Left colon (tissue), 2 donors: ENCODE measurements around the gene POP5. TPM values are rescaled to one million over a fixed set of nuclear protein-coding genes. Genes with fewer than 3 reads are reported as not detected.
"Not testable (repeated sequence)": the region's sequence is repeated elsewhere in the genome, so short reads cannot be mapped to it uniquely, and the experiment has no call there.

Experiments used
- ATAC-seq: fragments of 200-7000 bp; cut with Tn5 transposase; one replicate; pipeline ENCODE4 v1.9.1; 2020; ENCODE audit warnings: mild to moderate bottlenecking, moderate library complexity
- DNase-seq, 2 donors: peaks; one replicate each; pipeline ENCODE4 v3.0.0-alpha.2; 2020
- intact Hi-C, 2 donors: fragments of 100-400 bp; cut with DNase I in 1 of 2; cut with micrococcal nuclease in 1 of 2; formaldehyde crosslinking; loops; one replicate each; pipeline versions ENCODE4 v1.11.2 to v1.14.0; 2022; cut with DNase I, micrococcal nuclease
- long read RNA-seq: library from polyadenylated mRNA; unstranded; transcript quantifications from one replicate; pipeline ENCODE4 v2.0.0, GENCODE V29; 2021
- total RNA-seq, 2 donors: library from RNA; stranded (reverse); fragmentation: NEBNext Ultra II Directional; extraction: Animal tissue kit (Norgen Biotek cat#: 25700); gene quantifications; one replicate each; pipeline ENCODE4 v1.2.1, GENCODE V29; 2021
- donor health status: DM: no; HTN: no; CAD: no.
- donor health status: DM: yes; HTN: yes; CAD: no.

Gene POP5, protein sequence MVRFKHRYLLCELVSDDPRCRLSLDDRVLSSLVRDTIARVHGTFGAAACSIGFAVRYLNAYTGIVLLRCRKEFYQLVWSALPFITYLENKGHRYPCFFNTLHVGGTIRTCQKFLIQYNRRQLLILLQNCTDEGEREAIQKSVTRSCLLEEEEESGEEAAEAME
- 10 to 100 TPM; 28.5 to 34.5 TPM for total RNA-seq
- long read RNA-seq, transcript POP5-202 (5 exons, 801 nt), result major isoform, 9 of 20 reads
- long read RNA-seq, partial matches to known transcripts, result 0 of 20 reads
- long read RNA-seq, other reads (novel, unspliced or antisense), result 5 of 20 reads

DNA sequence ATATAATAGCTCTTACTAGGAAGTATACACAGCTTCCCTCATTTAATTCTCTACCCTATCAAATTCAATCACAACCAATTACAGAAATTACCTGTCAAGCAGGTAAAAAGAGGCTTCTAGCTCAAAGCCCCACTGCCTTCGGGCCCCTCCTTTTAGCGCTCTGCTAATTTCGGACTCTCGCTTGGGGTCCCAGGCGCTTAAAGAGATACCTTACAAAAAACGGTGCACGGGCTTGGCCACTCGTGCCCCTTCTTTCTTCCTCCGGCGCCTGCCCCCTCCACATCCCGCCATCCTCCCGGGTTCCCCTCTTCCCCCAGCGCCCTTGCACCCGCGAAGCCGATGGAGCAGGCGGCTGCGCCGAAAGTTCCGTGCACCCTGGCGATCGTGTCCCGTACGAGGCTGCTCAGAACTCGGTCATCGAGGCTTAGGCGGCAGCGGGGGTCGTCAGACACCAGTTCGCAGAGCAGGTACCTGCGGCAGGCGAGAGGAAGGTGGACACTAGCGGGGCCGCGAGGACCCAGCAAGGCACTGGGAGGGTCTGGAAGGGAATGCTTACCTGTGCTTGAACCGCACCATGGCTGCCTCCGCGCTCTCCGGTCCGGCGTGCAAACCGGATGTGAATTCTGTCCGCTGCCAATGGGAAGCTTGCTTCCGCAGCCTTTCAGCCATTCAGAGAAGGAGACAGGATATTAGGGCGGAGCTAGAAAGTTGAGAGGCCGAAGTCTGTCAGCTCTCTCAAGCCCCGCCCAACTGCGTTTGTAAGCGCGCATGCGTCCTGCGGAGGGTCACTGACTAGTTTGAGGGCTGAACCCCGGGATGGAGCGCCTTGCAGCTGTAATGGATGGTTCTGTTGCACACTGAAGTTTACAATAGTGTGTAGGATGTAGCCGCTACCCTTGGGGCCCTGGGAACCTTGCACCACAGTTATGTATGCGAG, at the start of gene POP5:
TSS of gene POP5 (minus strand) at position 616 of the 937 bp plus-strand sequence. CDS start at position 576, 40 bp downstream.
- intact Hi-C loops, result loop anchor here in 1 of 2 donors (10.0 kb wide), 2 partner anchors 64 to 394 kb away; partner anchors contain the start of genes CABP1 and HNF1A
- DNase-seq (peak; percentile 97 to 98), ATAC-seq (peak; percentile 83)

DNA sequence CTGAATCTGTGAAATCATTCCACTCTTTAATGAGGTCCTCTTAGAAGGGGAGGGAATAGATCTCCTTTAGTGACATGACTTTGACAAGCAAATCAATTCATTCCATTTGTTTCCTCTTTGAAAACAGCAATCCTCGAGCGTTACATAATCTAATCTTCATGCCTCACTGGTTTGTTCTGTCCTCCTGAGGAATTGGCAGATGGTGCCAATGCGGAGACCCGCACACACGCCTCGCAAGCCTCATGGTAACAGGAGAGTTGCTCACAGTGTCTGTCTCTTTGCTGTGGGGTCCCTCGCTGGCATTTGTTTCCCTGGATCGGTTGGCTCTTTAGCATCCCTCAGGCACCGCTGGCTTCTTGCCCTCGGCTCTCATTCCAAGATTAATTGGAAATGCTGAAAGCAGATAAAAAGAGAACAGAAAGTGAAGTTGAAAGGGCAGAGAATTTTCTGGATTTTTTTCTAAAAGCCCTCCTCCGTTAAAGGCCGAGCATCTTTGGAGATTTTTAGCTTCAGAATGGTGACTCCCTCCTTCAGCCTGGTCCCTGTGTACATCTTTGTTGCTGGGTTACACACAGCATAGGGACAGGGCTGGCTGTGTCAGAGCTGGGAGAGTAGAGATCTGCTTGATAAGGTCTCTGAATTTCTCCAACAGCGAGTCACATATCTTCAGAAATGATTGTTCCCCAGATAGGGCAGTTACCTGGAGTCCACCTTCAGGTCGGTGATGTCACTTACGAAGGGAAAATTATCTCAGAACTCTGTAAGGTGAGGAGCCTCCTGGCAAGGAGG, 49.1 kb upstream of the POP5 start:
- intact Hi-C loops, result no loop called here
- ATAC-seq (no peak), DNase-seq (no peak)

DNA sequence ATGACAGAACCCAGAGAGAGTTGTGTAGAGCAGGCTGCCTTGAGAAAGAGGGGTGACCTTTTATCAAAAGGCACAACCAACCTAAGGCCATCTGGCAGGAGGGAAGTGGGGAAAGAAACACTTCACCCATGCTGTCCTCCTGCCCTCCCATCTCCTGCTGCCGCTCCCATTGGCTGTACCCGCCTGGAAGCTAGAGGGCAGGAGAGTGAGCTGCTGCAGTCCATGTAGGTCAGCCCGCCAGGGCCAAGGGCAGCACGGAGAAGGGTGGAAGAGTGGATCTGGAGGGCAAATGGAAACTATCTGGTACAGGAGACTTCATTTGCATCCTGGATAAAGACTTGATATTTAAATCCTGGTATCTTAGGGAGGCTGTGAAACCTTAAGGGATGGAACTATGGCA, 47.7 kb upstream of the POP5 start:
- intact Hi-C loops, result no loop called here
- ATAC-seq, result peak; percentile 97
- no peak for DNase-seq

DNA sequence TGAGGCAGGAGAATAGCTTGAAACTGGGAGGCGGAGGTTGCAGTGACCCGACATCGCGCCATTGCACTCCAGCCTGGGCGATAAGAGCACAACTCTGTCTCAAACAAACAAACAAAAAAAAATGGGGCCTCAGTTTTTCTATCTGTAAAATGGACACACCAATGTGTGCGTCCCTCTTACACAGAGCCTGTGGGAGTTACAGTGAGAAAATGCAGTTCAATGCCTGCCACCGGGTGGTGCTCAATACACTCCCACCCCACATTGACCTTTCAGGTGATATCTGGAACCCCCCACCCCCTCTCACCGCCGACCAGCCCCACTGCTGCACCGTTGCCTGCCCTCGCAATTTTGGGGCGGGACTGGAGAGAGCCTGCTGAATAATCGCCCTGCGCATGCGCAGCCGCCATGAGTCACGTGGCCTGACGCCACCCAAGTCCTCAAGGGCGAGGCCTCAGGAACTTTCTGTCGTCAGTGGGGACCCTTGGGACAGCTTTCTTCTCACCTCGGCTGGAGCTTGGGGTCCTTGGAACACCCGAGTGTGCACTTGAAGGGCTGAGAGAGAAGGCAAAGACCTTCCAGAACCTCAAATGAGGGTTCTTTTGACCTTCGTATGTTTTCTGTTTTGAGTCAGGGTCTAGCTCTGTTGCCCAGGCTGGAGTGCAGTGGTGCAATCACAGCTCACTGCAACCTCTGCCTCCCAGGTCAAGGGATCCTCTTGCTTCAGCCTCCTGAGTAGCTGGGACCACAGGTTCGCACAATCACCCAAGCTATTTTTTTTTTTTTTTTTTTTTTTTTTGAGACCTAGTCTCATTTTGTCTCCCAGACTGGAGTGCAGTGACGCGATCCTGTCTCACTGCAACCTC, 44.6 kb upstream of the POP5 start:
- intact Hi-C loops, result no loop called here
- ATAC-seq (no peak), DNase-seq (no peak)

DNA sequence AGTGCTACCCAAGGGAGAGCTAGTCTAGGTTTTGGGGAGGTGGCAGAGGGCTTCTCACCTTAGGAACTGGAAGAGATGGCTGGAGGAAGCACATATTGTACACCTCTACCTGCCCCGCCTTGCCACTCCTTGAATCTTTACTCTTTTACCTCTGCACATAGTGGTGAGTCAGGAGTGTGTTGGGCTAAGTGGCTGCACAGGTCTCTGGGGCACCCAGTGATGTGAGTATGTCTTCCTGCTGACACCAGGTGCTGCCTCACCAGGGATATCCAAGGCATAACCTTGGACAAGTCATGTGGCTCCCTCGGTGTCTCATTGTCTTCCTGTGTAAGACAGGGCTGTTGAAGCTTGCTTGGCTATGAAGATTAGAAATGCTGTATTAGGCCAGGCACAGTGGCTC, 39.4 kb upstream of the POP5 start:
- DNase-seq (peak; percentile 47 to 78), ATAC-seq (peak; percentile 99)
- intact Hi-C loops, result no loop called here

DNA sequence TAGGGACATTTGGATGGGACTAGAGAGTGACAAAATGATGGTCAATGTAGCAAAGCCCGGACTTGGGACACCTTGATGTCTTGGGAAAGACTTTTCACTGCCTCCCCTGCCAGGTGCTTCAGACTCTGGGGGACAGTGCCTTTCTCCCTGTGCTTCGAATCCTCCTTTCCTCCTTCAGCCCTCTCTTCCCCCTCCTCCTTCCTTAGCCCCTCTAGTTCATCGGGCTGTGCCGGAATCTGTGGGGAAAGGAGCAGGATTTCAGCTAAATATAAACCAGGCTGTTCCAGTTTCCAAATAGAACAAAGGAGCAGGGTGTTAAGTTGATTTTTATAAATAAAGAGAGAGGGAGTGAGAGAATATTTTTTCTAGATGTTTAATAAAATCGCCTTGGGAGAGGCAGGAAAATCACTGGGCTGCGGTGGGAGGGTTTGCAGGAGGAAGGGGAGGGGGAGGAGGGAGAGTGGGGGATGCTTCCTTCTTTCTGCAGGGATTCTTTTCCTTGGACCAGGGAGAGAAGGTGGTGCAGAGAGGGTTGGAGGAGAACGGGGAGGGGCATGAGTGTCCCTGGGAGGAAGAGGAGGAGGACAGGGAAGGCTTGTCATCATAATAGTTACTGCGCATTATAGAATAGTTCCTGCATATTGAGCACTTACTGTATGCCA, 37.9 kb upstream of the POP5 start:
- DNase-seq (no peak), ATAC-seq (no peak)
- intact Hi-C loops, result no loop called here

DNA sequence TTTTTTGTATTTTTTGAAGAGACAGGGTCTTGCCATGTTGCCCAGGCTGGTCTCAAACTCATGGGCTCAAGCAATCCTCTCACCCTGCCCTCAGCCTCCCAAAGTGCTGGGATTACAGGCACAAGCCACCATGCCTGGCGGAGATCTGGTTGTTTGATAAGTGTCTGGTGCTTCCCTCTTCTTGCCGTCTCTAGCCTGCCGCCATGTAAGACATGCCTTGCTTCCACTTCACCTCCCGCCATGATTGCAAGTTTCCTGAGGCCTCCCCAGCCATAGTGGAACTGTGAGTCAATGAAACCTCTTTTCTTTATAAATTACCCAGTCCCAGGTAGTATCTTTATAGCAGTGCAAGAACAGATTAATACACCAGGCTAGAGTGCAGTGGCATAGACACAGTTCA, 36.6 kb upstream of the POP5 start:
- DNase-seq, ATAC-seq, intact Hi-C loops: not testable (repeated sequence)

DNA sequence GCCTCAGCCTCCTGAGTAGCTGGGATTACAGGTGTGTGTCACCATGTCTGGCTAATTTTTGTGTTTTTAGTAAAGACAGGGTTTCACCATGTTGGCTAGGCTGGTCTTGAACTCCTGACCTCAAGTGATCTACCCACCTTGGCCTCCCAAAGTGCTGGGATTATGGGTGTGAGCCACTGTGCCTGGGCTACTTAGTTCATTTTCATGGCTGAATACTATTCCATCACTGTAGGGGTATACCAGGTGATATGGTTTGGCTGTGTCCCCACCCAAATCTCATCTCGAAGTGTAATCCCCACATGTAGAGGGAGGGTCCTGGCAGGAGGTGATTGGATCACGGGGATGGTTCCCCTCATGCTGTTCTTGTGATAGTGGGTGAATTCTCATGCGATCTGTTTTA, 36.0 kb upstream of the POP5 start:
- intact Hi-C loops, ATAC-seq, DNase-seq: not testable (repeated sequence)

DNA sequence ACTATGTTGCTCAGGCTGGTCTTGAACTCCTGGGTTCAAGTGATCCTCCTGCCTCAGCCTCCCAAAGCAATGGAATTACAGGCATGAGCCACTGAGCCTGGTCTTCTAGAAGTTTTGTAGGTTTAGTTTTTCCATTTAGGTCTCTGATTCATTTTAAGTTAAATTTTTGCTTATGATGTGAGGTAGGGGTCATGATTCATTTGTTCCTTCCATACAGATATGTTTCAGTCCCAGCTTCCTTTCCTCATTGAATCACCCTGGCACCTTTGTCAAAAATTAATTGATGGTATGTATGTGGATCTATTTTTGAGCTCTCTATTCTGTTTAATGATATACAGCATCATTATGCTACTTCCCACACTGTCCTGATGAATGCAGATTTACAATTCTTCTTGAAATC, 33.6 kb upstream of the POP5 start:
- no peak for ATAC-seq
- intact Hi-C loops, result no loop called here
- DNase-seq, result no peak

DNA sequence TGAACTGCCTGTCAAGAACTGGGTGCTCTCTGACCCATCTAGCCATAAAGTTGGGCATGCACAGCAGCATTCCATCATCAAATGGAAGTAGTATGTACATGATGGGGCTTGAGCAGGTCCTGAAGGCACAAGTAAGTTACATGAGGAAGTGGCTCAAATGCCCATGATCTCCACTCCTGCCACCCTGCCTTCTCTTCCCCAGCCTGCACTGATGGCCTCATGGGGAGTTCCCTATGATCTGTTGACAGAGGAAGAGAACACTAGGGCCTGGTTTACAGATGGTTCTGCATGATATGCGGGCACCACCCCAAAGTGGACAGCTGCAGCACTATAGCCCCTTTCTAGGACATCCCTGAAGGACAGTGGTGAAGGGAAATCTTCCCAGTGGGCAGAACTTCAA, 30.3 kb upstream of the POP5 start:
- ATAC-seq, DNase-seq, intact Hi-C loops: not testable (repeated sequence)

DNA sequence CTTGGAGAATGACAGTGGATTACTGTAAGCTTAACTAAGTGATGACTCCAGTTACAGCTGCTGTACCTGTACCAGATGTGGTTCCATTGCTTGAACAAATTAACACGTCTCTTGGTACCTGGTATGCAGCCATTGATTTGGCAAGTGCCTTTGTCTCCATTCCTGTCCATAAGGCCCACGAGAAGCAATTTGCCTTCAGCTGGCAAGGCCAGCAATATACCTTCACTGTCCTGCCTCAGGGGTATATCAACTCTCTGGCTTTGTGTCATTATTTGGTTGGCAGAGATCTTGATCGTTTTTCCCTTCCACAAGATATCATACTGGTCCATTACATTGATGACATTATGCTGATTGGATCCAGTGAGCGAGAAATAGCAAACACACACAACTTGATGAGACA, 29.4 kb upstream of the POP5 start:
- DNase-seq, result no peak
- ATAC-seq, result no peak
- intact Hi-C loops, result no loop called here

DNA sequence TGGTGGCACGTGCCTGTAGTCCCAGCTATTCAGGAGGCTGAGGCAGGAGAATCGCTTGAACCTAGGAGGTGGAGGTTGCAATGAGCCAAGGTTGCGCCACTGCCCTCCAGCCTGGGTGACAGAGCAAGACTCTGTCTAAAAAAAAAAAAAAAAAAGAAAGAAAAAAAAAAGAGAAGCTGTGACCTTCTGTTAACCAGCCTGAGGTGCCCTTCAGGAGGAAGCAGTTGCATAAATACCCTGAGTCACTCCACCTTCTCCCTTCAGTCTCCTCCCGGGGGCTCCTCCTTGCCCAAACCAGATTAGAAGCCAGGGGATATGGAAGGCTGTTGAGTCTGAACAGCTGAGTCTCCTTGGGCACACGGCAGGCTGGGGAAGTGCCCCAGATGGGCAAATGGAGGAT, 21.2 kb upstream of the POP5 start:
- peak; percentile 66 for ATAC-seq
- intact Hi-C loops, DNase-seq: not testable (repeated sequence)

DNA sequence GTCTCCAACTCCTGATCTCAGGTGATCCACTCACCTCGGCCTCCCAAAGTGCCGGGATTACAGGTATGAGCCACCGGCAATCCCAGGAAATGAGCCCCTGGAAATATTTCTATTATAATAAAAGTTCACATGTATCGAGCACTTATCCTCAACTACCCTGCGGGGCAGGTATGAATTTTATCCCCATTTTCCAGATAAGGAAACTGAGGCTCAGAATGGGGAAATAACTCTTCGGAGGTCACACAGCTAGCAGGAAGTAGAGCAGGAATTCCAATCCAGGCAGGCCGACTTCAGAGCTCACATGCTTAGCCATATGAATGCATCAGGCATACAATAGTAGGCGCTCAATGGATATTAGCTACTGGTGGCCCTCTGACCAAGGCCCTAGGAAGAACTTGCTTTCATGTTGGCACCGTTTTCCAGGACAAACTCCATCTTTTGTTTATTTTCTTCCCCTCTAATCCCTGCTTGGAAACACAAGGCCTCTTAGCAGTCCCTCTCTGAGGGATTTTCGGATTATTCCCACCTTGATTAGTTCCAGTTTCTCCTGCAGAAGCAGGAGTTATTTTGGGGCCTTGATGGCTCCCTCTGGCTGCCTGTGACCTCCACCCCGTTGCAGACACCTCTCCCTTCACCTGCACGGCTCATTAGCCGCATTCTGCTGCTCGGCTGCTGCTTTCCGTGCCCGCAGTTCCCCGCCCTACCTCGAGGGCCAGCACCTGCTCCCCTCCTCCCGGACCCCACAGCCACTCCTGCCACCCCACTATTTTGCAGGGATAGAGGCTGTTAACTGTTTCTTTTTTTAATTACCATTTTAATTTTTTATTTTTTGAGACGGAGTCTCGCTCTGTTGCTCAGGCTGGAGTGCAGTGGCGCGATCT, 18.7 kb upstream of the POP5 start:
- intact Hi-C loops, result no loop called here
- DNase-seq, result no peak
- ATAC-seq, result no peak

DNA sequence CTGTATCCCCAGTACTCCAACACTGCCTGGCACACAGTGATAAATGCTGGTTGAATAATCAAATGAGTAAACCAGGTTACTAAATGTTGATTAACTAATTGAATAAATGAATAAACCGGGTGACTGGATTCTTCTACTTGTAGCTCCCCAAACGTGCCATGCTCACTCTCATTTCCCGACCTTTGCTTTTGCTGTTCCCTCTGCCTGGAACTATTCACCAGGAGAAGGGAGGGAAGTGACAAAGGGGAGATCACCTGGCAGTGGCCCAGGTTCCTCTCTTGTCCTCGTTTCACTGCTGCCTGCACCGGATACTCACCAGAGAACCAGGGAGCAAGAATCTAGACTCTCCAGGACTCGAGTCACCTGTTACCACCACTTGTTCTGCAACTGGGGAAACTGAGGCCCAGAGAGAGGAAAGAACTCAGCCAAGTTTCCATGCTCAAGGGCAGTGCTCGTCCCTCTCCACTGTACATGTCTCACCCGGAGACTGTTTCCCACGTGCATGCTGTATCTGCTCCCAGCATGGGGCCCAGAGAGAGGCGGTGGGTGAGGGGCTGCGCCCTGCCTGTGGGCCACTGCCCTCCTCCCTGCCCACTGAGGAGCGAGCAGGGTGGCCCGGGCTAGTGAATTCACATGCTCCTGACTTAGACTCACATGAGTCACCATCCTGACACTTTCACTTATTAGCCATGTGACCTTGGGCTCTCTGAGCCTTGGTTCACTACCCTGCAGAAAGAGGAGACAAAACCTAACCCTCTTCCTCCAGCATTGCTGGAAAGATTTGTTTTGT, 17.7 kb upstream of the POP5 start:
- intact Hi-C loops, result no loop called here
- DNase-seq (no peak), ATAC-seq (peak; percentile 83)

DNA sequence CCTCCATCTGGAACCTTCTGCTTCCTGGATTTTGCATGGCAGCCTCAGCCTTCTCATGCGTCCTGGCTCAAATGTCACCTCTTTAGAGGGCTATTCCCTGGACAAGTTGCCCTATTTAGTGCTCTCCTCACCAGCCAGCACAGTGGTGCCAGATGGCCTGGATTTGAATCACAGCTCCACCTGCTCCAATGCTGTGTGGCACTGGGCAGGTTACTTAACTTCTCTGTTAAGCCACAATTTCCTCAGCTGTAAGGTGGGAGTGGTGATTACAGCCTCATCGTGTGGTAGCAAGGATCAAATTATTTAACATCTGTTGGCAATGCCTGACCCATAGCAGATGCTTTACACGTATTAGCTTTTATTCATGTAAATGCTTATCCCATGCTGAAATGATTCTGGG, 16.7 kb upstream of the POP5 start:
- intact Hi-C loops, result no loop called here
- DNase-seq, result no peak

DNA sequence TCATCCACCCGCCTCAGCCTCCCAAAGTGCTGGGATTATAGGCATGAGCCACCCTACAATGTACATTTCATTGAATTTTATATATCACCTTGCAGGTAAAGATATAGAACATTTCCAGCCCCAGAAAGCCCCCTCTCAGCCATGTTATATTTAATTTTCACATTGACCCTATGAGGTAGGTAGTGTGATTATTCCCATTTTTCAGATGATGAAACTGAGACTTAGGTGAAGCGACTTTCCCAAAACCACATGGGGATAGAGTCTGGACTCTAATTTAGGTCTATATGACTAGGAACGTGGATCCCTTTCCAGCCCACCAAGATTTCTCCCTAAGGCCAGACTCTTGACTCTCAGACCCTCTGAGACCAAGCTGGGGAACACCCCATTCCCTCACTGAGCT, 15.7 kb upstream of the POP5 start:
- intact Hi-C loops, result no loop called here
- DNase-seq (no peak), ATAC-seq (no peak)

More for the DNA sequence above, 16.7 kb upstream of the POP5 start:
- no peak for ATAC-seq
